AG09319 (cell line): ENCODE data around the gene THAP7.
"Not testable (repeated sequence)": the region's sequence is repeated elsewhere in the genome, so short reads cannot be mapped to it uniquely, and the experiment has no call there.

ENCODE experiments used
- DNase-seq: peaks from one replicate; pipeline ENCODE4 v3.0.0-alpha.2; 2010; ENCODE audit warnings: low read depth; ENCODE audit errors: extremely low read depth
- TF ChIP-seq, protein P1 (sequence below): IDR thresholded peaks from 2 replicates; pipeline ENCODE4 v1.5.1; 2011; ENCODE audit warnings: low read depth, mild to moderate bottlenecking, inconsistent platforms, low read length, moderate library complexity

Gene THAP7

DNA sequence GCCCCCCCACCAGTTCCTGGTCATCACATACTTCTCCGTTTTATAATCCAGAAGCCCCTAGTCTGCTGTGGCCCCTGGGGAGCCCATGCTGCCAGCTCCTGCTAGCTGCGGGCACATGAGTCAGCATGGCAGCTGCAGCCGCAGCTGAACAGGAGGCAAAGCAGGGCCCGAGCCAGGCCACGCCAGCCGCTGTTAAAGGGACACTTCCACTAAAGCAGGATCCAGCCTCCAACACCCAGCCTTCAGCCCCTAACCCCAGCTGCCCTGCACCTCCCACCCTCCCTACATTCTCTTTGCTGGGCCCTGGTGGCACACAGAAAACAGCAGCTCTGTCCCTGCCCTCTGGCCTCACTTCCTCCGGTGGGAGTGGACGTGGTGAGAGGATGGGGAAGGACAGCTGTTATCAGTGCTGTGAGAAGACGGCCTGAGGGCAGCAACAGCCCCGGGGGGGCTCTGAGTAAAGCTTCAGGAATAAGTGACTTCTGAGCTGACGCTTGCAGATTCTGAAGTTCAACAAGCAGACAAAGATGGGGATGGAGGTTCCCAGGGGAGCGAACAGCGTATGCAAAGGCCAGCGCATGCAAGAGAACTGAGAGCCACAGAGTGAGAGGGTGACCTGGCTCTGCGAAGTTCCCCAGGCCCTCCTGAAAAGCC lies 43.1 kb upstream of the THAP7 start:
- TF ChIP-seq, protein P1, sequence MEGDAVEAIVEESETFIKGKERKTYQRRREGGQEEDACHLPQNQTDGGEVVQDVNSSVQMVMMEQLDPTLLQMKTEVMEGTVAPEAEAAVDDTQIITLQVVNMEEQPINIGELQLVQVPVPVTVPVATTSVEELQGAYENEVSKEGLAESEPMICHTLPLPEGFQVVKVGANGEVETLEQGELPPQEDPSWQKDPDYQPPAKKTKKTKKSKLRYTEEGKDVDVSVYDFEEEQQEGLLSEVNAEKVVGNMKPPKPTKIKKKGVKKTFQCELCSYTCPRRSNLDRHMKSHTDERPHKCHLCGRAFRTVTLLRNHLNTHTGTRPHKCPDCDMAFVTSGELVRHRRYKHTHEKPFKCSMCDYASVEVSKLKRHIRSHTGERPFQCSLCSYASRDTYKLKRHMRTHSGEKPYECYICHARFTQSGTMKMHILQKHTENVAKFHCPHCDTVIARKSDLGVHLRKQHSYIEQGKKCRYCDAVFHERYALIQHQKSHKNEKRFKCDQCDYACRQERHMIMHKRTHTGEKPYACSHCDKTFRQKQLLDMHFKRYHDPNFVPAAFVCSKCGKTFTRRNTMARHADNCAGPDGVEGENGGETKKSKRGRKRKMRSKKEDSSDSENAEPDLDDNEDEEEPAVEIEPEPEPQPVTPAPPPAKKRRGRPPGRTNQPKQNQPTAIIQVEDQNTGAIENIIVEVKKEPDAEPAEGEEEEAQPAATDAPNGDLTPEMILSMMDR, result no peak
- DNase-seq, result no peak

DNA sequence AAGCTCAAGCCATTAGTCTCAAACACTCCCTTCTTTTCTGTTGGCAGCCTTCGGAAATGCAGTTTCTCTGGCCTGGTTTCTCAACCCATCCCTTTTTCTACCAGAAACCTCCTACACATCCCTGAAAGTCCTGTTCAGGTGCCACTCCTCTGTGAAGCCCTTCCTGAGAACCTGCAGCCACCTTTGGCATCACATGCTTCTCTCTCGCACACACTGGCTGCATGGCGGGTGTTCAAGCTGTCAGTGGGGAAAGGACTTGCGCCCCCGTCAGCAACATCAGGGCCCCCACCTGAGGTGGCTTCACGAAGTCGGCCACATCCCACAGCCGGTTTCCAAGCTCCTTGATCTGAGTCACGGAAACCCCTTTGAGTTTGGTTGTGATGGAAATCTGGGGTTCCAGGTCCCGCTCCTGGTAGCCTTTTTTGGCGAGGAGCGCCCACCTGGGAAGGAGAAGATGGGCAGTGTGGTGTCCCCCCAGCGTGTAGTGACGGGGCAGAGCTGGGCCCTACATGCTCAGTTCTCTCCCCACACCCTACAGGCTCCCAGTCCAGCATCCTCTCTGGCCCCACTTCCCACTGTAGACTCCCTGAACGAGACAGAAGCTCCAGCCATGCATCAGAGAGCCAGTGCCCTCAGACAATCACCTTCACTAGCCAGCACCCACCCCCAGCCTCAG lies 42.1 kb upstream of the THAP7 start:
- TF ChIP-seq, protein P1, result no peak
- no peak for DNase-seq

DNA sequence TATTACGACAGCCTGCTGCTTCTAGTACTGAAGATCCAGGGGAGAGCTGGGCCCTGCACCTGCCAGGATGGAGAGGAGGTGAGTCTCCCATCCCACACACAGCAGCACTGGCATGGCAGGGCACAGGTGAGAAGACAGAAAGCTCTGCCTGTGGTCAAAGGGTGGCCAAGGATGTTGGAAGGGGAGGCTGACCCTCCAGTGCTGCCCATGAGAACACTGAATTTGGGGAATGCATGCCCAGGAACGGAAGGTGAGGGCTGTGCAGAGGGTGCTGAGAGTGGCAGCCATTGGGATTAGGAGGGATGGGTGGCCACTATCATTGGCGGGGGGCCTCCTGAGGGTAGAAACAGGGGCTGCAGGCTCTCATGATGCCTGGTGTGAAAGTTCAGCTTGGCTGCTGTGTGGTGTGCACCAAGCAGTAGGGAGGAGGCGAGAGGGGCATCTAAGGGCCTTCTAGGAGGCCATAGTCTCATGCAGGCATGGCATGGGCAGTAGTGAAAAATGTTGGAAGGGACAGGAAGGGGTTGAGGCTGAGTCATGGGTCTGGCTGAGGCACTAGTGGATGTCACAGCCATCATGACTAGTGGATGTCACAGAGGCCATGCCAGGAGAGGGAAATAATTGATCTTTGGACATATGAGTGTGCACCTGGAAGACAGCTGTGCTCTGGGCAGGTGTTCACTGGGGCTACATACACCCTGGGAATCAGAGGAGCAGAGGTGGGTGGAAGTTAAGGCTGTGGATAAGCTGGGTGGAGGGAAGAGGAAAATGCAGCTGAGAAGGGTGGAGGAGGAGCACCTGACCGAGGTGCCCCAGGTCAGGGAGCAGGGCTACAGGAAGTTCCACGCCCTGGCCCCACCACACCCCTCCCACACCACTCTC lies 41.3 kb upstream of the THAP7 start:
- TF ChIP-seq, protein P1, result no peak
- DNase-seq, result no peak

DNA sequence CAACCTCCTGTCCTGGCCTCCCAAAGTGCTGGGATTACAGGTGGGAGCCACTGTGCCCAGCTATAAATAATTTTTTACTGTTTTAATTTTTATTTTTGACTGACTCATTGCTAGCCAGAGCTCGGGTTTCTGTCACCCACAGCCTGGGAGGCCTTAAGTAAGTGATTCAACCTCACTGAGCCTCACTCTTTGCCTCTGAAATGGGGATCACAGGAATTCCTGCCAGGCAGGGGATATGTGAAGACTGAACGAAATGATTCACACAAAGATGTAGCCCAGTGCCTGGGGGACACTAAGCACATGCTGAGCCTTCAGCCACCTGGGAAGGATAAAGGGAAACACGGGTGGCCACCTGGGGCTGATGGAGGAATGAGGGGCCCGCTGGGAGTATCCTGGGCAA lies 40.0 kb upstream of the THAP7 start:
- TF ChIP-seq, protein P1, result no peak
- no peak for DNase-seq

DNA sequence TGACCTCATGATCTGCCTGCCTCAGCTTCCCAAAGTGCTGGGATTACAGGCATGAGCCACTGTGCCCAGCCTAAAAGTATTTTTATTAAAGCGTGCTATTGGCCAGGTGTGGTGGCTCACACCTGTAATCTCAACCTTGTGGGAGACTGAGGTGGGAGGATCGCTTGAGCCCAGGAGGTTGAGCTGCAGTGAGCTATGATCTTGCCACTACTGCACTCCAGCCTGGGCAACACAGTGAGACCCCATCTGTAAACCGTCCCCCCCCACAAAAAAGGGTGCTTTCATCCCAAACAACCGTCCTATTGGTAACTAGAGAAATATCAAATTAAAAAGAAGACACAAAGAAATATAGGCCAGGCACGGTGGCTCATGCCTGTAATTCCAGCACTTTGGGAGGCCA lies 37.2 kb upstream of the THAP7 start:
- DNase-seq, result not testable (repeated sequence)

DNA sequence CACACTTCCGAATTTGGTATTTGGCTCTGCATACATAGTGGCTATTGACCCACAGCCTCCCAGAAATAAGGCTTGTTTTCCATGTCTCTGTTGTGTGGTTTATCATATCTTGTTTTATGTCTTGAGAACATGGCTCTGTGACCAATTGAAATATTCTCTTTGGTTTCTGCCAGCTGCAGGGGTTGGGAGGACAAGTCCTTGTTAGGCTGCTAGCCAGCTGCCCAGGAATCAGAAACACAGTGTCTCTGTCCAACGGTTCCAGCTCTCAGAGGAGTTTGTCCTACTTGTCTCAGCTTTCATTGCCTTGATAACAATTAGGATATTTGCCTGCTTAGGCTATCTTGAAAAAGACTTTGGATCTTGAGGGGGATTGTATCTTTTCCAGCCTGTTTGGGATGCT lies 36.5 kb upstream of the THAP7 start:
- TF ChIP-seq, protein P1, result no peak
- DNase-seq, result no peak

DNA sequence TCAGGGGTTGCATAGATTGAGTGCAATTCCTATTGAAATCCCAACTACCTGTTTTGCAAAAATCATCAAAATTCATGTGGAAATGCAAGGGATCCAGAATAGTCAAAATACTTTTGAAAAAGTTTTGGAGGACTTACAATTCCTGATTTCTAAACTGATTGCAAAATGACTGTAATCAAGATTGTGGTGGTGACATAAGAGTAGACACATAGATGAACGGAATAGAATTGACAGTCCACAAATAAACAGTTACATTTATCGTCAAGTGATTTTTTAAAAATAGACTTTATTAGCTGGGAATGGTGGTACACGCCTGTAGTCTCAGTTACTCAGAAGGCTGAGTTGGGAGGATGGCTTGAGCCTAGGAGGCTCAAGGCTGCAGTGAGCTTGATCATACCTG lies 33.1 kb upstream of the THAP7 start:
- no peak for DNase-seq
- TF ChIP-seq, protein P1, result no peak
